Measurements from ENCODE around the gene SORD.

DNA sequence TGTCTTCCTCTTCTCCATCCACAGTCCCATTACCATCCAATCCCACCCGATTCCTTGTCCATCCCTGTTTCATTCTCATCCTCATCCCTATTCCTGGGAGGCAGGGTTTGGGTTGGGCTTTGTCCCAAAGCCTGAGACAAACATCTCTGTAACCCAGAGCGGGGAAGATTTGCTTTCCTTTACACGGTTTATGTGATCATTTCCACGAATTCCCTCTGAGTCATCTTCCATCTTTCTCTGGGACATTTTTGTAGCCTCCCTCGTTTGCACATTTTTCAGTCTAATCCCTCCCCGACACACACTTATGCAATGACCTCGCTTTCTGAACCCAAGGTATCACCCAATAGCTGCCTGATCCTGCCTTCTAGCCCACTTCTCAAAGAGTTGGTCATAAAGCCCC is 68.2 kb downstream of the SORD start:
- TF ChIP-seq POLR2A (IDR thresholded peaks at IDR 0.05; ENCODE audit: low read depth, low read length) (no peak), POLR2AphosphoS5 (IDR thresholded peaks at IDR 0.05; ENCODE audit: low read depth, low read length) (no peak)

Data from GM12892 (cell line).